GM19240 (cell line): Measurements from ENCODE around the gene CIDEB.

Source experiments
- DNase-seq: peaks from one replicate; pipeline ENCODE4 v3.0.0; 2011; ENCODE audit warnings: low spot score; ENCODE audit not compliant: insufficient read length

CIDEB gene

DNA sequence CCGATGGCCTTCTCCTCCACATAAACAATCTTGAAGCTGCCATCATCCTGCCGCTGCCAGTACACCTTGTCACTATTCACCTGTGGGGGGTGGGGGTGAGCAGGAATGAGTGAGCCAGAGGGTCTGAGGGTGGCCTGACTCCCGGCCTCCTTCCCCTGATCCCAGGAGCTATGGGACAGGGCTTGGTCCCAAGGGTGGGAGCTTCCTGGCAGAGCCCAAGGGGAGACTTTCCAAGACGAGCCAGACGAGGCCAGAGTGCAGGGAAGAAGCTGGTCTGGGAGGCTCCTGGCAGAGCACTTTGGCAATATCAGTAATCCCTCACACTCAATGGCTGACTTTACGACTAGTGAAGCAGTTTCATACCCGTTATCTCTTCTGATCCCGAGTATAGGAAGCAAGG is 52.3 kb downstream of the CIDEB start:
- no peak for DNase-seq
